Tongue (tissue), 2 donors: ENCODE data around the gene RRAGD. TPM values are rescaled to one million over a fixed set of nuclear protein-coding genes. Genes with fewer than 3 reads are reported as not detected.

Experiments
- DNase-seq: peaks from one replicate; pipeline ENCODE4 v3.0.0-alpha.2; 2015
- total RNA-seq: library from RNA; depleted of rRNA; stranded (reverse); fragments of >200 nt; gene quantifications from one replicate; pipeline ENCODE4 v1.2.3, GENCODE V29; 2014

RRAGD gene
- total RNA-seq, 1 donor from 2014 or later: 72.8 TPM

DNA sequence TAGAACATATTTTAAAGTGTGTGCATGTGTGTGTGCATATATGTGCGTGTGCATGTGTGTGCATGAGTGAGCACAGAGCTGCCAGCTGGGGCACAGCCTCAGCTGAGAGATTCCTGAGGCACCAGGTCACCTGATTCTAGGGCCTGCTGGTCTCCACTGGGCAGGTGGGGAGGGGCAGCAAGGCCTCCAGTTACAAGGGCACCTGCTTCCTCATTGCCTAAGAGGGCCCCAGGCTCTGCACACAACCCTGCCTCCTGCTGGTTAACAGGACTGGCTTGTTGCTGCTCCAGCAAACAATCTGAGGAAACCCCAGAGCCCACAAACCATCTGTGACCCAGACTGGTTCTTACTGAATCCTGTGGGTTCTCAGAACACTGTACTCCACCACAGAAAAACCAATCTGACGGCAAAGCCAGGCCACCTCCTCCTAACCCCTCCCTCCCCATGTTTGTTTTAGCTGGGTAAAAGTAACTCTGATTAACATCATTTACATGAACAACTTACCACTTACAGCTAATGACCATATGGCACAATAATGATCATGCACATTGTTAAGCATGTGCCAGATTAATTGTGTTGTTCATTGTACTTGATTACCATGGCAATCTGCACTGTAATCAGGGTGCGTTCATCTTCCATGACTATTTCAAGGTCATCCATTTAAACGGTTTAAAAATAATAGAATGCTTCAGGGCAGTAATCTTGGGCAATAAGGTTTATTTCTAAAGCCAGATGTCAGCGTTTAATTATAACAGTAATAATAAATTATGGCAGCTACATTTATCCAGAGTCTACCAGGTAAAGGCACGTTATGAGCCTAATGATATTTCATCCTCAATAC lies 36.4 kb downstream of the RRAGD start:
- peak; percentile 50 for DNase-seq

DNA sequence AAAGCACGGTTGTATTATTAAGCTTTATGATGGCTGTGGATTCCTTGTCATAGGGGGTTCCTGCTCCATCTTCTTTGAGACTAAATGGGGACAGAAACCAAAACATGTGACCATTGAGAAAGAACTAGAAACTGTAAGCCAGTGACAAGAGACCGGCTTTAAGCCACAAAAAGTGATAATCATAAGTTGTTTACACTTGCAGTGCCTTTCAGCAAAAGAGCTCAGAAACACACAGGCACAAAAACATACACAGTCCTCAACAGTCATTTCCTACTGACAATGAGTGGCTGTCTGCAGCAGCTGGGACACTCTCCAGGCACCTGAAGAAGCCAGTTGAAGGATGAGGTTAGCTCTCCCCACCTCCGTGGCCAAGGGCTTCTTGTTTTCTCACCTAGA lies 39.6 kb downstream of the RRAGD start:
- no peak for DNase-seq

DNA sequence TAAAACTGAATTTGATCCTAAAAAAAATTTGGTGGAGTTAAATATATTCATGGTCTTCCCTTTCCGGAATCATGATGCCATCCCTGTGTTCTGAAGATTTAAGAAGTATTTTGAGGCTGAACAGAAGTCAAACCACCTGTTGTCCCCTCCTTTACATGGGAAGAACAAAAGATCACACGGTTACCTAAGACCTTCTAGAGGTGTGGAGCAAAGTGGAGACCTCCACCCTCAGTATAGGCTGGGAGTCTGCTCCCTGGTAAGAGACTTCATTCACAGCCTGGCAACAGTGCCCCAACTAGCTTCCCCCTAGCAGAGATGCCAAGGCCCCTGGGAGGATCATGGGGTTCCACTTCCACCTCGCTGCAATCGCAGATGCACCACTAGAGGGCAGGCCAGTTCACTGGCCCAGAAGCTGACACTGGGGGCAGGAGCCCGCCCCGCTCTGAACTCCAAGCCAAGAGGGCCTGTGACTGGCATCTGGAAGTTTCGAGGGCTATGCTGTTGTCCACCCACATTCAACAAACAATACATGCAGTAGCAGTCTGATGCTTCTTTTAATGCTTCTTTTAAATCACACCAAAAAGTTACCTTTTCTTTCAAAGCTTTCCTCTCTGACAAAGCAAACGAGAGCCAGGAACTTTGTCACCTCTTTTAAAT lies 40.1 kb downstream of the RRAGD start:
- DNase-seq: peak; percentile 66

DNA sequence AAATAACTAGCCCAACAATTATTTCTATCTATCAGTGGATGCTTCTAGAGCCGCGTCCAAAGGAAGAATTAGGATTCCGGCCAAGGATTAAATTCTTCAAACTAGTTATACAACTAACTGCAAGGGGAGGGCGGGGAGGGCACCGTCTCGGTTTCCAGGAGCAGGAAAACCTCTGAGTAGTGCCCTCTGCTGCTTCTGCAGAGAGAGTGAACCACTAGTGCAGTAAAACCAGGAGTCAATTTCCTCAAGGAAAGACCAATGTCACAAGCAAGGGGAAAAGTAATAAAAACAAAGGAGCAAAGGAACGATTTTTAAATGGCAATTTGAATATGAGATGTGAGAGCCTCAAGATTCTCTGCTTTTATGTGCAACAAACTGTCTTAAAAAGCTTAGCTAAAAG lies 43.1 kb downstream of the RRAGD start:
- DNase-seq: peak; percentile 46

DNA sequence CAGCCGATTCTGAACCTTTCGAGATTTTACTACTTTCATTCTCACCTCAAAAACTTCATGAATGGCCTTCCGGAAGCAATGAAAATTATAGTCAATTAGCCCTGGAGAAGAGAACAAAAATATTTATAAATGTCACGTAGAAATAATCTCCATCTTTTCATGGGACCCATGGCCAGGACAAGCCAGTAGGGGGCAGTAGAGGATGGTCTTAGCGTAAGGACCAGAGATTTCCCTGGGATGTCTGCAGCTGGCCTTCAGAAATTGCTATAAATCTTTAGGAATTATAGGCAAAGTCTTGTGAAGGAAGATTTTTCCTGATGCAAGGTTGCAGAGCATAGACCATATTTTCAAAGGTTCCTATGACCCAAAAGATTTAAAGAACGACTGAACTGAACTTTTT lies 44.0 kb downstream of the RRAGD start:
- peak; percentile 85 for DNase-seq

DNA sequence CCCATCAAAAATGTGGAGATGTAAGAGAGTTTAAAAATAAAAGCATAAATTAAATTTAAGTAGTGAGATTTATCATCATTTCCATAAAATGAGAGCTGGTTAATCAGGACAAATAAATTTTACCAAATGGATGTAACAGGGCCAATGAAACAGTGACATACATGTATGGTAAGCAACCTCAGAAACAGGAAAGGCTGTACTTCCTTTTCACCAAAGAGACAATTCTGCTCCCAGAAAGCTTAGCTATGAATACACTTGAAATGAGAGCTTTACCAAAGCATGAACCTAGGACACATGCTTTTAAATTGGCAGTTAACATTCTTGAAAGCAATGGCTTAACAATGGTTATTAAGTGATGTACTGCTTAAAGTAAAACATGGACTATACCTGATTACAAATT lies 47.5 kb downstream of the RRAGD start:
- DNase-seq: no peak

DNA sequence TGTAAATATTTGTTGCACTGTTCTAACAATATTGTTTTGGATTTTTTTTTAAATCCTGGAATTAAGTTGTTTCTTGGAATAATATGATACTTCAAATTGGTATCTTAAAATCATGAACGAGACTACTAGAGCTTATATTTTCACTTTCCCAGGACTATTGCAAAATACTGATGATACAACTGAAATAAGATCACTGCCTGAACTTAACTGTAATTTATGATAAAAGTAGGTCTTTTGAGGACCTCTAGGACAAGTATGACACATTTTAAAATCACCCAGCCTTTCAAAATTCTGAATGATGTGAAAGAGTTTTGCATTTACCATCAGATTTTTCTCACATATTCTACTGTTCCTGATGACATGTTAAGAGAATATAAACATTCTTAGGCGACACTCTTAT lies 50.9 kb downstream of the RRAGD start:
- DNase-seq: no peak

DNA sequence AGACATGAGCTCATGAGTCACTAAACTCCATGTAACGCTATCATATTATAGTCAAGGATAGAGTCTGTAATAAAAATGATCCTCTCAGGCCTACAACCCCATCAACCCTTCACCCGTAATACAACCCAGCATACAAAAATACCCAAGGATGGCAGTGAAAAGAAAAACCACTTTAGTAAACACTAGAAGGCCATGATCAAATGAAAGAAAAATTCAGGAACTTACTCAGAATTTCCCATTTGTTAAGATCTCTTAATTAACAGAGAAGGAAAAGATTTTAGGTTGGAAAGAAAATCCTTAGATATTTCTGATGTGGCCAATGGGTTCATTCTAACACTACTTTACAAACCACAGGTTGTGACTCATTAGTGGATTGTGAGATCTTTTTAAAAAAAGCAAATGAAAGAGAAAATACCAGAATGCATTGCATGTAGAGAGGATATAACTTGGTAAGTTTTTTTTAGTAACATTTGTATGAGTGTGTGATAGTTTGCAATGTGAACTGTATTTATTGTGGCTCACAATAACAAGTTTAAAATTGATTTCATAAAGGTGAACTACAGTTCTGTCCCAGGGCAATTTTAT lies 51.6 kb downstream of the RRAGD start:
- DNase-seq: no peak

DNA sequence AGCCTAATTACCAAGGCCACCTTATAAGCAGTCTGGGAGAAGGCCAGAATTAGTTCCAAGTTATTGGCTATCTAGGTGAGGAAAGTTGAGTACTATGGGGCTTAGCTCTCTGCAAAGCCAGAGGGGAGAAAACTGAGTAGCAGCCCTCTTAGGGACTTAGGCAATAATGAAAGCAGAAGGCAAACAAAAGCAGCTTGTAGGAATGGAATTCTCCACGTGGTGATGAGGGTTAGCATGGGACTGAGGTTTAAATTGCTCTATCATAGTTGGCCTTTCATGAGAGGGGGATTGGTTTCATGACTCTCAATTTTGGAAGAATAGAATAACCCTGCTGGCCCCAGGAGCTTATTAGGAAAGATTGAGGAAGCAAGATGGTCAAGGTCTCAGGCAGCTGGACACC lies 52.5 kb downstream of the RRAGD start:
- DNase-seq: no peak

DNA sequence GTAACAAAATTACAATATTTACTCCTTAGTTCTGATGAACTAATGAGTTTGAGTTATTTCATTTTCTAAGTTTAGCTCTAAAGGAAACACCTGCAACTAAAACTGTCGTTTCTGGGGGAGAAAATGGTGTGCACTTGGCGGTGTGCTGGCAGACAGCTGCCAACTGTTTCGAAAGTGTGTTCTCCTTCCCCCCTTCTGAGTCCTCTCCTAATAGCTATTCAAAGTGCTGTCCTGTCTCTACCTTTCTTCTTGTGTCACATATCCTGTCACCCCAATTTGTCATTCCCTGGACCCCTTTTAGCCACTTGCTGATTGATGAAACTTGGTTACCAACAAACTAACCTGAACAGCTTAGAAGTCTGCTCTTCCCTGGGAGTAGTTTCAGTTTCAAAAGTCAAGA lies 54.7 kb downstream of the RRAGD start:
- no peak for DNase-seq

DNA sequence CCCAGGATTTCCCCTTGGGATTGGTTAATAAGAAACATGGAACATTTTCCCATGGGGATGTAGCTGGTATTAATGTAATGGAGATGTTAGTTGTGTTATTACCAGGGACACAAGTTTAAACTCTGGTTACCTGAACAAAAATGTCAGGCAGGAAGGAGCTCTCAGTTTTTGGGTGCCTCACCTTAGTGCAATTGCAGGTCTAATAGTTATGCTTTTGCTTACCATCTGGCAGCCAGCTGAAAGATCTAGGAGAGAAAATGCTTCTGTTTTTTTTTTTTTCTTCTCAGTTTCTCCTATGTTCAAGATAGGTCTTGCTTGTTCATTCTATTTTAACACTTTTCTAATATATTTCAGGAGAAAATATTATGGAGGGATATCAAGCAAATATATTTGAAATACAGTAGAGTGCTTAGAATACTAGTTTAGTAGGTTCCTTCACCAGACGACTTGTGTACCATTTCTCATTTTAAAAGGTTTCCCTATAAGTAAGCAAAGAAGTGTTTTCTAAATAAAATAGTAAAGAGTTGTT lies 55.4 kb downstream of the RRAGD start:
- DNase-seq: no peak

DNA sequence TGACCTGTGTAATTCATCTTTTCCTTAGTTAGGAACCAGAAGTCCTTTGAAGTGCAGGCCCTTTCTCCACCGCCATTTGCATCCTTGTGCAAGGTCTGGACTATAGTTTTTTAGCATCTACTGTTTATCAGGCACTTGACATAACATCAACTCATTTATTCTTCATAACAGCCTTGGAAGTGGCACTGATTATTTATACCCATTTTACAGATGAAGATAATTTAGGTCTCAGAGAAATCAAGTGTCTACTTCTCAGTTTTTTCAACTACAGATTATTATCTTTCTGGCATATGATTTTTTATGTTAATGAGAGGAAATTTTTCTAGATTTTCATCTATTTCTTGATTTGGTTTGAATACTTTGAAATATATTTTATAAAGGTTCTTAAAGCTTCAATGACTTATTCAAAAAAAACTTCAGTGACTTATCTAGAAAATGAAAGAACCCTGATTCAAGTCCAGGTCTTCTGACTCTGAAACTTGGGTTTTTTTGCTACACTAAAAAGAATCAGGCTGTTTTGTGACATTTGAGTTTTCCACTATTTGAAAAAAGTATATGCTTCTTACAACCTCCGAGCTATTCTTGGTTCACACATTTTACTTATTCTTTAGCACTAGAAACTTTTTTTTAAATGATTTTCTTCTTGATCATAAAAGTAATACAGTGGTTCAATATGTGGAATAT lies 56.4 kb downstream of the RRAGD start:
- DNase-seq: no peak

DNA sequence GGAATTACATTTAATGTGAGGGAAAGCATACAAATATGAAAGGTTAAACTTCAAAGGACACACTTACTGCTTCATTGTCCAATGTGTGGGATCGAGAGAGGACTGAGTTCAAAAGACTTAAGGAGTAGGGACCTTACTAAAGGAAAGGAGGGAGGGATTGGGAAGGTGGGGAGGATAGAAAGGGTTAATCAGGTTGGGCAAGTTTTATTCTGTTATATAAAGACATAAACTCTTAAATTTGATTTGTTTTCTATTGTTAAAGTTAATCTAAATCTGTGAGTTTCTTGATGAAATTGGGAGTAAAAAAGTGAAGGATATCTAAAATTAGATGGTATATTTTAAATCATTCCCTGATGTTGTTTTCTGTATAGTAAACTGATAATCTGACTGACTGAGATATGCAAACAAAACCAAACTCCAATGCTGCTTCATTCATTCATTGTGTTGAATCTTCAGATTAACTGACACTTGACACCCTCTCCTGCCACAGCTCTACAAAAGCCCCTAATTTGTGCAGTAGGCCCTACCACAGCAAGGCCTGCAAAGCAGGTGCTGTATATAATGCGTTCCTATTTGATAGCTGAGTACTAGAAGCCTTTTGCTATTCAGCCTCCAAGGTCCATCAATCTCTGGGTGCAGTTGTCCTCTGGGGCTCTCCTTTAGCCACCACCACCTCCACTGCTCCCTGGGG lies 58.2 kb downstream of the RRAGD start:
- DNase-seq: no peak

DNA sequence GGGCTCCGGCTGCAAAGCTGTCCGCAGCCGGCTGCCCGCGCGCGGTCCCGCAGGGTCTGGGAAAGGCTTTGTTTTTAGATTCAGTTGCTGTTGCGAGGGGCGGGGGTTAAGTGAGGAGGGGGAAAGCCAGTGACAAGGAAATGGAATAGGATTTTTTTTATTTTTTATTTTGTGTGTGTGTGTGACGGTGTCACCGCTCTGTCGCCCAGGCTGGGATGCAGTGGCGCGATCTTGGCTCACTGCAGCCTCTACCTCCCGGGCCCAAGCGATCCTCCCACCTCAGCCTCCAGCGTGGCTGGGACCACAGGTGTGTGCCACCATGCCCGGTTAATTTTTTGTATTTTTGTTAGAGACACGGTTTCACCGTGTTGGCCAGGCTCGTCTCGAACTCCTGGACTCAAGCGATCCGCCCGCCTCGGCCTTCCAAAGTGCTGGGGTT lies 58.9 kb downstream of the RRAGD start:
- DNase-seq: no peak

DNA sequence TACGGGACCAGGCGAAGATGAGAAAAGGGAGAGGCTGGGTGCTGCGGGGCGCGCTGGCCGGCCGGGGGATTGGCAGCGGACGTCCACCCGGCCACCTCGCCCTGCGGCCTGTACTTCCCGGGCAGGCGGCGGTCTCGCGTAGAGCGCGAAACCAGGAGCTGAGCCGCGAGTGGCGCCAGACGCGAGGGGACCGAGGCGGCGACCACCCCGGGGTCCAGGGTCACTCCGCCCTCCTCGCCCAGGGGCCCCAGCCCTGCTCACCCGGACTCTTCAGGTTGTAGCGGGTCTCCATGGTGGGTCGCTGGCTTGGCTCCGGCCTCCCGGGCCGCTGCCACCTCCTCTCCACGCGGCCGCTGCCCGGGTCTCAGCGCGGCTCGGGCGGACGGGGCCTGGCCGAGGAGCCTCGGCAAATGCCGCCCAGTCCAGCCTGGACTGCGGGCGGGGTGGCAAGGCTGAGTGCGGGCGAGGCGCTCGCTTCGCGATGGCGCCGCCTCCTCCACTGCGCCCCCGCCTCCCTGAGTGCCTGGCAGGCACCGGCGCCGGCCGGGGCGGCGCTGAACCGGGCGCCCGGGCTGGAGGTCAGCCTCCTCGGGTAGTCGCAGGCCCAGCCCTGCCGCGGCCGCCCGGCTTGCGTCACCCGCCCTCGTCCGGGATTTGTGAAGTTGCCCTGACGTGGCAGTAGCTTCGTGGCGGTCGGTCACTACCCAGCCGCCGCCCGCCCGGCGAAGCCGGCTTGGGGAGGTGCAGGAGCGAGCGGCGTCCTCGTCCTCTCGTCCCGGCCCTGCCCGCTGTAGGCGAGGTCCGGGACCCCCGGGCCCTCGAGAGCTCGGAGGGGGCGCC lies 59.6 kb downstream of the RRAGD start, which contains the start of gene UBE2J1:
UBE2J1 (minus strand) TSS at position 445 of the 840 bp plus-strand sequence; CDS start at position 292, 153 bp downstream.
- peak; percentile 92 for DNase-seq

DNA sequence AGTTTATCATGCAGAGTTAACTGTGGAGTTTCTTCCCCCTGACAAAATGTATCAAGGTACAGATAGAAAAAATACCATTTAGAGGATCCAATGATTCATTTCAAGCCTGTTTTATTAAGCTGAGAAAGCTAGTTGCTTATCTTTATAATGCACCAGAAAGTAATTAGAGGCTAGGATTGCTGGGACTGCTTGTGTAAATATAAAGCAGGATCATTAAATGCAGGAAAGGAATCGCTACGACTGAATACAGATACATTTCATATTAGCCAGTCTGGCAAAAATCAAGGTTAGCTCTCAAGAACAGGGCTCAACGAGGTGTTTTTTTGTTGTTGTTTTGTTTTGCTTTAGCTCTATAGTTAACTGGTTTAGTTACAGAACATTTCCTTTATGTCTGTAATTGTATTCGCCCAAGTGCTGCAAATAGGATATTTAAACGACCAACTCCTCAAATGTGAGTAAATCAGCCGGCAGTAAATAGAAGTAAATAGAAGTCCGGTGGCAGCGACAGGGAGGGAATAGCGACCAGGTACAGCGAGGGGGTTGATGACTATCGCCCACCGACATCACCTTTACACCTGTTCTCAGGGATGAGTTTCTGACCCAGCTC lies 60.3 kb downstream of the RRAGD start:
- DNase-seq: peak; percentile 48

DNA sequence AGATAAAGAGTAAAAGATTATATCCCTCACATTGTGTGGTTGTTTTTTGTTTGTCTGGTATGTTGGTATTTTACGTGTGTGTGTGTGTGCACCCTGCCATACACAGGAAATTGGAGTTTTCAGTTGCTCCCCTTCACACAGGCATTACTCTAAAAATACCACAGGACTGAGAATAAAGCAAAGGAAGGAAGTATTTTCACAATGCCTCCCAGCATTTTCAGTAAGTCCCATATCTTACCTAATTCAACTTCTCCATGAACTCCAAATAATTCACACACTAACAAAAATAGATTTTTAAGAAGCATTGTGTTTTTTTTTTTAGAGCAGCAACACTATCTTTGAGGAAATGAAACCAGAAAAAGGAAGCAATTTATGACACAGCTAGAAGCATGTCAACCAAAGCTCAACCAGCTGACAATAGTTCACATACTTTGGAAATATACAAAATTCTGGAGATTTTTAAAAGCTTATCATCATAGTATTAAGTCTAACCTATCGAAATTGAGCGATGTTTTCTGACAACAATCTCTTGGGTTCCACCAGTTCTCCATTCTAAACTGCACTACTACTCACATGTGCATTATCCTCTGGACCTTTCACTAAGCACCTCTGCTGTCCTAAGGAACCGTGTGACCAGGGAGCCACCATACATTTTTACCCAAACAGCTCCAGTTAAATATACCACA lies 61.6 kb downstream of the RRAGD start:
- no peak for DNase-seq

DNA sequence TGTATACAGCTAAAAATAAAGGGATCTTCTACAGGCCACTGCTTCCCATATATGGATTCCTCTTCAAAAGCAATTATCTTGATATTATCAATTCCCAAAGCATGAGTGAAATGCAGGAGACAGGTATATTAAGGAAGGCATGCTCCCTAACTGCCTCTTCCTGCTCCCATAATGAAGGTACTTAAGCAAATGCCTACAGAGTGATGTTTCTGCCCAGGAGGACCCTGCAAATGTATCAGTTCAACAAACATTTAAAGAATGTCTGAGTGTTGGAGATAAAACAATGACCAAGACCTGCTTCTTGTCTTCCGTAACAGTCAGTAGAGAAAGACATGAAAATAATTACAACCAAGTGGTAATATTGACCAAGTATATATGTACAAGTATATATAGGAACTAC lies 63.7 kb downstream of the RRAGD start:
- DNase-seq: no peak

DNA sequence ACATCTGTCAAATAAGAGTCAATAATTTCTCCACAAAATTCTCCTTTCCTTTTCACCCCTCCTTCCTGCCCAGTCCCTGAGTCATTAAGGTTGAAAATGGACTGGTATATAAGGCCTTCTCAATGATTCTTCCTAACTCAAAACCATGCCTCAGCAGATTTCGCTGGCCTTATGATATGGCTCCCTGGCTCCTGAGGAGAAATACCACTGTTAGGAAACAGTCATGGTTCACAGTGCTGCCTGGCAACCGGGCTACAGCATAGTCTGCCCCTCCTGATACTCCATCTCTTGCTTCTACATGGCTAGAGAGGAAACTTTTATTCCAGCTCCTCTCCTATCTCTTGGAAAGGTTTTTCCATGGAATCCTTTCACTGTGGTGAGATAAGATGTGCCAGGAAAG lies 64.2 kb downstream of the RRAGD start:
- no peak for DNase-seq

DNA sequence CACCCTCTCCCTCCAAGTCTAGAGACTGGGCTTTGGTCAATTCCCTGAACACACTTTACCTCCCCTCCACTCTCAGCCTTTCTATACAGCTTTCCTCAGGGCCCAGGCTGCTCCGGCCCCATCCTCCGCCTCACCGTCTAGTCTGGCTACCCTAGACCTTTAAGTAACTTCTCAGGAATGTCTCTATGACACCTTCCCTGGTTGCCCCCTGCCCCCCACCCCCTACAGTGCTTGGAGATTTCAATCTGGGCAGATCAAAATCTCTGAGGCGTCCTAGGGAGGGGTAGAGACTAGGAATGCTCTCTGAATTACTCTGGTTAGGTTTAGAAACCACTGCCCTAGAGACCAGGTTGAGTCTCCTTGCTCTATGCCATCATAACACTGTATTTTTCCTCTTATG lies 65.6 kb downstream of the RRAGD start:
- no peak for DNase-seq
